Stomach (tissue), 9 donors: ENCODE data around the gene GTSF1L. TPM values are rescaled to one million over a fixed set of nuclear protein-coding genes. Genes with fewer than 3 reads are reported as not detected.

Source experiments
- DNase-seq, 2 donors: peaks; one replicate each; pipeline versions ENCODE4 v3.0.0 to v3.0.0-alpha.2; 2013 to 2019
- H3K27ac ChIP-seq, 5 donors: fragments of 200-600 bp in 4 of 5; sonication (generic) in 4 of 5; one replicate each; pipeline ENCODE4 v1.5.1; 2013 to 2019; ENCODE audit warnings: mild to moderate bottlenecking in 1 of 5, moderate library complexity in 1 of 5
- H3K27me3 ChIP-seq, 3 donors: fragments of 200-600 bp; sonication (generic); one replicate each; pipeline ENCODE4 v1.5.1; 2017 to 2019; ENCODE audit warnings: mixed run types in 1 of 3
- H3K36me3 ChIP-seq, 4 donors: fragments of 200-600 bp; sonication (generic); 1 replicate in 3 of 4; 2 replicates in 1 of 4; pipeline ENCODE4 v1.5.1; 2016 to 2019
- H3K4me1 ChIP-seq, 4 donors: fragments of 200-600 bp; sonication (generic); one replicate each; pipeline ENCODE4 v1.5.1; 2016 to 2019
- H3K4me3 ChIP-seq, 4 donors: fragments of 200-600 bp; sonication (generic) in 3 of 4; one replicate each; pipeline ENCODE4 v1.5.1; 2016 to 2019; ENCODE audit warnings: mild to moderate bottlenecking in 1 of 4
- H3K9me3 ChIP-seq, 4 donors: fragments of 200-600 bp; sonication (generic); one replicate each; pipeline ENCODE4 v1.5.1; 2016 to 2019
- EP300 ChIP-seq: sonication (generic); formaldehyde crosslinking; IDR thresholded peaks from one replicate; pipeline ENCODE4 v1.6.1; 2017; ENCODE audit warnings: antibody characterized with exemption
- POLR2A ChIP-seq, 4 donors: fragments of 450-650 bp; IDR thresholded peaks; one replicate each; pipeline ENCODE4 v1.6.1; 2016; ENCODE audit warnings: antibody characterized with exemption in 4 of 4, control low read depth in 2 of 4, mild to moderate bottlenecking in 1 of 4, moderate library complexity in 1 of 4
- POLR2AphosphoS5 ChIP-seq, 3 donors: sonication (generic); formaldehyde crosslinking; IDR thresholded peaks; one replicate each; pipeline ENCODE4 v1.6.1; 2016; ENCODE audit warnings: antibody characterized with exemption in 3 of 3
- WGBS, 5 donors: extraction: QIAGEN DNeasy Blood & Tissue Kit in 3 of 5; methylation state at CpG; one replicate each; pipeline versions ENCODE4 v1.1.5 to v1.1.7; 2013 to 2018; 5-methylcytosine and 5-hydroxymethylcytosine counted together
- intact Hi-C: fragments of 100-400 bp; cut with DNase I; formaldehyde crosslinking; loops from one replicate; pipeline ENCODE4 v1.15.1; 2023; ENCODE audit warnings: low total_unique reads
- polyA plus RNA-seq, 3 donors: library from polyadenylated mRNA; stranded (reverse); fragments of 200-250 nt; gene quantifications; one replicate each; pipeline ENCODE4 v1.2.3, GENCODE V29; 2013
- total RNA-seq, 5 donors: library from RNA; depleted of rRNA; stranded (reverse); fragments of >200 nt; gene quantifications; one replicate each; pipeline versions ENCODE4 v1.1.0 to v1.2.3, GENCODE V29; 2014 to 2016
- TF ChIP-seq, protein P1 (sequence below), 7 experiments: fragments of 450-650 bp in 4 of 7; fragments of 200-600 bp in 3 of 7; sonication (generic) in 3 of 7; IDR thresholded peaks; one replicate each; pipeline ENCODE4 v1.5.1; 2016 to 2019; ENCODE audit warnings: antibody characterized with exemption in 7 of 7, control low read depth in 2 of 7, mild to moderate bottlenecking in 1 of 7
- donor health status: healthy with polysubstance abuse.
- donor health status: Bipolar disorder and iron deficiency.
- donor health status: healthy.

The GTSF1L gene
- total and polyA plus RNA-seq, 8 donors: not detected

DNA sequence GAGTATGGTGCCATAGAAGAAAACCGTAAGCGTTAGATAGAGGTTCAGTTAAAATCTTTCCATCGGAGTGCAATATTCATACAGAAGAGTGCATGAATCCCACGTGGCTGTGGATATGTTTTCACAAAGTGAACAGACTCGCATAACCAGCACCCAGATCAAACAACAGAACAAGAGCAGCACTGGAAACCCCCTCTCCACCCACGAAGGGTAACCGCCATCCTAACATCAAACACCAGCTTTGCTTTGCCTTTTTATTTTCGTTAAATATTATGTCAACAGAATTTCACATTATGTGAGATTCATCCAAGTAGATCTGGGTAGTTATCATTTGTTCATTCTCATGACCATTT lies 4.7 kb downstream of the GTSF1L start:
- Histone ChIP-seq H3K9me3 (no peaks in the 10 kb centered on the region), H3K4me1 (no peaks in the 10 kb centered on the region), H3K4me3 (no peak overlapping the region), H3K36me3 (no peaks in the 10 kb centered on the region), H3K27me3 (peaks cover 0 to 14% (median 0%) of the 10 kb centered on the region in 3 donors), H3K27ac (no peak overlapping the region)
- WGBS, 5 donors: 22 to 48% (median 31%) methylated on average over 8 of the region's 8 CpGs
- intact Hi-C loops: no loop called here
- peak in 1 of 2 donors; percentile 37 for DNase-seq
- TF ChIP-seq, protein P1, sequence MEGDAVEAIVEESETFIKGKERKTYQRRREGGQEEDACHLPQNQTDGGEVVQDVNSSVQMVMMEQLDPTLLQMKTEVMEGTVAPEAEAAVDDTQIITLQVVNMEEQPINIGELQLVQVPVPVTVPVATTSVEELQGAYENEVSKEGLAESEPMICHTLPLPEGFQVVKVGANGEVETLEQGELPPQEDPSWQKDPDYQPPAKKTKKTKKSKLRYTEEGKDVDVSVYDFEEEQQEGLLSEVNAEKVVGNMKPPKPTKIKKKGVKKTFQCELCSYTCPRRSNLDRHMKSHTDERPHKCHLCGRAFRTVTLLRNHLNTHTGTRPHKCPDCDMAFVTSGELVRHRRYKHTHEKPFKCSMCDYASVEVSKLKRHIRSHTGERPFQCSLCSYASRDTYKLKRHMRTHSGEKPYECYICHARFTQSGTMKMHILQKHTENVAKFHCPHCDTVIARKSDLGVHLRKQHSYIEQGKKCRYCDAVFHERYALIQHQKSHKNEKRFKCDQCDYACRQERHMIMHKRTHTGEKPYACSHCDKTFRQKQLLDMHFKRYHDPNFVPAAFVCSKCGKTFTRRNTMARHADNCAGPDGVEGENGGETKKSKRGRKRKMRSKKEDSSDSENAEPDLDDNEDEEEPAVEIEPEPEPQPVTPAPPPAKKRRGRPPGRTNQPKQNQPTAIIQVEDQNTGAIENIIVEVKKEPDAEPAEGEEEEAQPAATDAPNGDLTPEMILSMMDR (IDR thresholded peaks at IDR 0.05): no peak
- TF ChIP-seq POLR2A (IDR thresholded peaks at IDR 0.05): no peak
- no peak for TF ChIP-seq EP300
- no peak for TF ChIP-seq POLR2AphosphoS5 (IDR thresholded peaks at IDR 0.05)

DNA sequence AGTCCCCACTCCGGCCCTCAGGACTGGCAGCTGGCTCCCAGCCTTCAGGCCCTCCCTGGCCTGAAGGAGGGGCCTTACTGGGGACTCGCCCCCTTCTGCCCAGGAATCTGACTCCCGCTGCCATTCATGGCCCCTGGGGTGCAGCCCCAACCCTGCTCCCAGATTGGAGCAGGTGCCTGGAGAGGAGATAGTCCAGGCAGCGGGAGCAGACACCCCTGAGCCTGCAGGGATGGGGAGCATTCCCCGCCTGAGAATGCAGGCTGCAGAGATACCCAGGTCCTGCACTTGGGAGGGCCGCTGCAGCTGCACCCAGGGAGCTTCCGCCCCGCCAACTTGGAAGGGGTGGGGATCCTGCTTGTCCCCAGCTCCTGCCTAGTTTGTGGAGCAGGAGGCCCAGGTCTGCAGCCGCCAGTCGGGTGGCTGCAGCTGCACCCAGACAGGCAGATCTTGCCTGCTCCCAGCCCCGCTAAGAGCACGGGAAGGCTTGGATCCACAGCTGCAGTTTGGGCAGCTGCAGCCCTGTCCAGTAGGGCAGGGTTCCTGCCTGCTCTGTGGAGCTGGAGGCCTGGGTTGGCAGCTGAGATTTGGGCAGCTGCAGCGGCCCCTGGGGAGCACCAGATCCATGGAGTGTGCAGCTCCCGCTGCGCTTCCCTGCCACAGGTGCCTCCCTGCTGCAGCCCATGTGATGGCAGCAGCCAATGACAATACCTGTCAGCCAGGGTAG lies 5.2 kb downstream of the GTSF1L start:
- no peaks in the 10 kb centered on the region for H3K4me1 ChIP-seq
- peak in 1 of 2 donors; percentile 28 for DNase-seq
- WGBS, 5 donors: 25 to 39% (median 27%) methylated on average over 6 to 15 of the region's 15 CpGs
- H3K4me3 ChIP-seq: no peak overlapping the region
- intact Hi-C loops: no loop called here
- TF ChIP-seq, protein P1 (IDR thresholded peaks at IDR 0.05): no peak
- TF ChIP-seq EP300 (no peak), POLR2AphosphoS5 (IDR thresholded peaks at IDR 0.05) (no peak), POLR2A (IDR thresholded peaks at IDR 0.05) (no peak)
- H3K27me3 ChIP-seq: peaks cover 0 to 14% (median 0%) of the 10 kb centered on the region in 3 donors
- H3K9me3 ChIP-seq: no peaks in the 10 kb centered on the region
- no peak overlapping the region for H3K27ac ChIP-seq
- H3K36me3 ChIP-seq: no peaks in the 10 kb centered on the region

DNA sequence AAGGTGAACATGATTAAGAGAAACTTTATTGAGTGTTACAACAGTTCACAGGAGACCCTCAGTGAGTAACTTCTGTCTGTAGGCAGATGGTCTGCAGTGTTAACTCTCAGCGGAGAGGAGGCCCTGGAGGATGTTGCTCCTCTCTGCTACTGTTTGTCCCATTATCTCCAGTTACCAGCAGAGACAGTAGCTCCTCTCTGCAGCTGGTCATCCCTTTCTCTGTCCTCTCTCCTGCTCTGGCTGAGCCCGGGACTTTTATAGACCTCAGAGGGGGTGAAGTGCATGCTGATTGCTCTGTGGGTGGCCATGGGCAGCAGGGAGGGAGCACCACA lies 5.7 kb downstream of the GTSF1L start:
- Histone ChIP-seq H3K4me3 (no peak overlapping the region), H3K36me3 (no peaks in the 10 kb centered on the region), H3K27me3 (peaks cover 0 to 14% (median 0%) of the 10 kb centered on the region in 3 donors), H3K9me3 (no peaks in the 10 kb centered on the region), H3K4me1 (no peaks in the 10 kb centered on the region), H3K27ac (no peak overlapping the region)
- no peak for DNase-seq
- TF ChIP-seq POLR2AphosphoS5 (IDR thresholded peaks at IDR 0.05): no peak
- no peak for TF ChIP-seq EP300
- no peak for TF ChIP-seq POLR2A (IDR thresholded peaks at IDR 0.05)
- TF ChIP-seq, protein P1 (IDR thresholded peaks at IDR 0.05): no peak
- intact Hi-C loops: no loop called here
- 0 to 28% (median 0%) methylated on average over 2 of the region's 2 CpGs for WGBS, 5 donors

DNA sequence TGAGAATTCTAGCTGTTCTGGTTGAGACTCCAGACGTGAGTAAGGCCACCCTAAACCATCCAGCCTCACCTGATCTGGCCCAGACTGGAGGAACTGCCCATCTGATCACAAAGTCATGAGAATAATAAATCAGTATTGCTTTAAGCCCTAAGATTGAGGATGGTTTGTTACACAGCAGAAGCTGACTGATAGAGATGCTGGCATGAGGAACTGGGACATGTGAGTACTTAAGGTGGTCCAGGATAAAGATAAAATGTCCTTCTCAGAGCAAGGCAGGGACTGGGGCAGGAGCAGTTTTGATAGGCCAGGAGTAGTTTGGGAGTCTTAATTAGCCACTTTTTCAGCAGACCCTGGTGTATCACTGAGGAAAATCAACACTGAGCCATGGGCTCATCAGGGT lies 6.8 kb downstream of the GTSF1L start:
- no peak for DNase-seq
- intact Hi-C loops: no loop called here
- H3K4me1 ChIP-seq: no peaks in the 10 kb centered on the region
- no peak overlapping the region for H3K27ac ChIP-seq
- H3K4me3 ChIP-seq: no peak overlapping the region
- TF ChIP-seq POLR2A (IDR thresholded peaks at IDR 0.05): no peak
- TF ChIP-seq EP300: no peak
- TF ChIP-seq POLR2AphosphoS5 (IDR thresholded peaks at IDR 0.05): no peak
- TF ChIP-seq, protein P1 (IDR thresholded peaks at IDR 0.05): no peak
- H3K9me3 ChIP-seq: no peaks in the 10 kb centered on the region
- H3K27me3 ChIP-seq: peaks cover 0 to 14% (median 0%) of the 10 kb centered on the region in 3 donors
- WGBS, 5 donors: 80 to 92% (median 86%) methylated on average over 1 of the region's 1 CpG
- H3K36me3 ChIP-seq: no peaks in the 10 kb centered on the region
